Measurements from ENCODE around the gene ABTB2. TPM values are rescaled to one million over a fixed set of nuclear protein-coding genes. Genes with fewer than 3 reads are reported as not detected.

Gene ABTB2
- total and polyA plus RNA-seq, 2 experiments from 2014 or later: 2.6 to 12.1 TPM

DNA sequence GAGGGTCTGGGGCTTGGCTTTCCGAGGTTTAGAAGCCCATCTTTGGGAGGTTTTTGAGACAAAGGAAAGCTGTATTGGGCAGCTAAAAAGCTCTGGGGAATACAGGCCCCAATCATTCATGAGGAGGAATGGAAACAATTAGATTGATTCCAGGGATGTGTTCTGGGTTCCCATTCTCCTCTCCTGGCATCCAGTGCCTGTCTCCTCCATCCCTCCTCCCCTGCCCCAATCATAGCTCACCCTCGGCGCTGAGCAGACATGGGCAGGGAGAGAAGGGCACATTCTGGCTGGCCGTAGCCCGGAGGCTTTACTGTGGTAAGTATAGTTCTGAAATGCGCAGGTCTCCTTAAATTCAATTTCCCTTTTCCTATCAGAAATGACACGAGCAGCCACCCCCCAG, 42.4 kb downstream of the ABTB2 start:
- H3K79me2 ChIP-seq (replicated peaks; ENCODE audit: insufficient read depth): 0 out of 2 replicates have a peak, but pooled peaks cover 4% of the 10 kb centered on the region
- H3K36me3 ChIP-seq (ENCODE audit: insufficient read depth): no peaks in the 10 kb centered on the region
- peaks cover under 1% of the 10 kb centered on the region; the same call in 1 of the 2 replicates for H3K4me1 ChIP-seq (ENCODE audit: insufficient read depth)
- no peak overlapping the region for H3K4me2 ChIP-seq
- H3K4me1 Mint-ChIP-seq: peaks cover 24% of the 10 kb centered on the region
- no peak overlapping the region for H3K27ac ChIP-seq (ENCODE audit: low read depth)
- peaks cover 6% of the 10 kb centered on the region for H3K27me3 Mint-ChIP-seq (ENCODE audit: insufficient read depth, low read depth, poor library complexity)
- H3K9me2 ChIP-seq (ENCODE audit: insufficient read depth): no peaks in the 10 kb centered on the region
- no peak overlapping the region for H3K27ac Mint-ChIP-seq
- H3K36me3 Mint-ChIP-seq (ENCODE audit: low read depth): no peaks in the 10 kb centered on the region
- H3K4me3 Mint-ChIP-seq: no peak overlapping the region
- TF ChIP-seq ZNF331 (CRISPR knock-in tag; IDR thresholded peaks at IDR 0.05; ENCODE audit: low read depth): no peak
- TF ChIP-seq STAT1 (IDR thresholded peaks at IDR 0.05; ENCODE audit: unreplicated experiment): no peak
- no peak for TF ChIP-seq JUNB (IDR thresholded peaks at IDR 0.05; ENCODE audit: unreplicated experiment)
- TF ChIP-seq, protein P1, sequence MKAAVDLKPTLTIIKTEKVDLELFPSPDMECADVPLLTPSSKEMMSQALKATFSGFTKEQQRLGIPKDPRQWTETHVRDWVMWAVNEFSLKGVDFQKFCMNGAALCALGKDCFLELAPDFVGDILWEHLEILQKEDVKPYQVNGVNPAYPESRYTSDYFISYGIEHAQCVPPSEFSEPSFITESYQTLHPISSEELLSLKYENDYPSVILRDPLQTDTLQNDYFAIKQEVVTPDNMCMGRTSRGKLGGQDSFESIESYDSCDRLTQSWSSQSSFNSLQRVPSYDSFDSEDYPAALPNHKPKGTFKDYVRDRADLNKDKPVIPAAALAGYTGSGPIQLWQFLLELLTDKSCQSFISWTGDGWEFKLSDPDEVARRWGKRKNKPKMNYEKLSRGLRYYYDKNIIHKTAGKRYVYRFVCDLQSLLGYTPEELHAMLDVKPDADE (IDR thresholded peaks at IDR 0.05): no peak
- TF ChIP-seq, protein P2, sequence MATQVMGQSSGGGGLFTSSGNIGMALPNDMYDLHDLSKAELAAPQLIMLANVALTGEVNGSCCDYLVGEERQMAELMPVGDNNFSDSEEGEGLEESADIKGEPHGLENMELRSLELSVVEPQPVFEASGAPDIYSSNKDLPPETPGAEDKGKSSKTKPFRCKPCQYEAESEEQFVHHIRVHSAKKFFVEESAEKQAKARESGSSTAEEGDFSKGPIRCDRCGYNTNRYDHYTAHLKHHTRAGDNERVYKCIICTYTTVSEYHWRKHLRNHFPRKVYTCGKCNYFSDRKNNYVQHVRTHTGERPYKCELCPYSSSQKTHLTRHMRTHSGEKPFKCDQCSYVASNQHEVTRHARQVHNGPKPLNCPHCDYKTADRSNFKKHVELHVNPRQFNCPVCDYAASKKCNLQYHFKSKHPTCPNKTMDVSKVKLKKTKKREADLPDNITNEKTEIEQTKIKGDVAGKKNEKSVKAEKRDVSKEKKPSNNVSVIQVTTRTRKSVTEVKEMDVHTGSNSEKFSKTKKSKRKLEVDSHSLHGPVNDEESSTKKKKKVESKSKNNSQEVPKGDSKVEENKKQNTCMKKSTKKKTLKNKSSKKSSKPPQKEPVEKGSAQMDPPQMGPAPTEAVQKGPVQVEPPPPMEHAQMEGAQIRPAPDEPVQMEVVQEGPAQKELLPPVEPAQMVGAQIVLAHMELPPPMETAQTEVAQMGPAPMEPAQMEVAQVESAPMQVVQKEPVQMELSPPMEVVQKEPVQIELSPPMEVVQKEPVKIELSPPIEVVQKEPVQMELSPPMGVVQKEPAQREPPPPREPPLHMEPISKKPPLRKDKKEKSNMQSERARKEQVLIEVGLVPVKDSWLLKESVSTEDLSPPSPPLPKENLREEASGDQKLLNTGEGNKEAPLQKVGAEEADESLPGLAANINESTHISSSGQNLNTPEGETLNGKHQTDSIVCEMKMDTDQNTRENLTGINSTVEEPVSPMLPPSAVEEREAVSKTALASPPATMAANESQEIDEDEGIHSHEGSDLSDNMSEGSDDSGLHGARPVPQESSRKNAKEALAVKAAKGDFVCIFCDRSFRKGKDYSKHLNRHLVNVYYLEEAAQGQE (IDR thresholded peaks at IDR 0.05; ENCODE audit: unreplicated experiment): no peak
- no peak for TF ChIP-seq EZH2phosphoT487 (IDR thresholded peaks at IDR 0.05; ENCODE audit: unreplicated experiment)
- TF ChIP-seq, protein P3, sequence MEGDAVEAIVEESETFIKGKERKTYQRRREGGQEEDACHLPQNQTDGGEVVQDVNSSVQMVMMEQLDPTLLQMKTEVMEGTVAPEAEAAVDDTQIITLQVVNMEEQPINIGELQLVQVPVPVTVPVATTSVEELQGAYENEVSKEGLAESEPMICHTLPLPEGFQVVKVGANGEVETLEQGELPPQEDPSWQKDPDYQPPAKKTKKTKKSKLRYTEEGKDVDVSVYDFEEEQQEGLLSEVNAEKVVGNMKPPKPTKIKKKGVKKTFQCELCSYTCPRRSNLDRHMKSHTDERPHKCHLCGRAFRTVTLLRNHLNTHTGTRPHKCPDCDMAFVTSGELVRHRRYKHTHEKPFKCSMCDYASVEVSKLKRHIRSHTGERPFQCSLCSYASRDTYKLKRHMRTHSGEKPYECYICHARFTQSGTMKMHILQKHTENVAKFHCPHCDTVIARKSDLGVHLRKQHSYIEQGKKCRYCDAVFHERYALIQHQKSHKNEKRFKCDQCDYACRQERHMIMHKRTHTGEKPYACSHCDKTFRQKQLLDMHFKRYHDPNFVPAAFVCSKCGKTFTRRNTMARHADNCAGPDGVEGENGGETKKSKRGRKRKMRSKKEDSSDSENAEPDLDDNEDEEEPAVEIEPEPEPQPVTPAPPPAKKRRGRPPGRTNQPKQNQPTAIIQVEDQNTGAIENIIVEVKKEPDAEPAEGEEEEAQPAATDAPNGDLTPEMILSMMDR (conservative IDR thresholded peaks at IDR 0.05; ENCODE audit: low read depth in 2 of 2): no peak
- no peak for TF ChIP-seq POLR2AphosphoS5 (IDR thresholded peaks at IDR 0.05; ENCODE audit: low read depth)
- H3K27me3 ChIP-seq (ENCODE audit: insufficient read depth): no peaks in the 10 kb centered on the region
- no peaks in the 10 kb centered on the region for H4K20me1 ChIP-seq (replicated peaks; ENCODE audit: insufficient read depth)
- H3K4me3 ChIP-seq: no peak overlapping the region
- no peaks in the 10 kb centered on the region for H3K9me3 Mint-ChIP-seq
- ATAC-seq: no peak
- no peak overlapping the region for H2AFZ ChIP-seq
- DNase-seq (ENCODE audit: low spot score): no peak
- H3F3A ChIP-seq (replicated peaks; ENCODE audit: low read depth): no peaks in the 10 kb centered on the region

DNA sequence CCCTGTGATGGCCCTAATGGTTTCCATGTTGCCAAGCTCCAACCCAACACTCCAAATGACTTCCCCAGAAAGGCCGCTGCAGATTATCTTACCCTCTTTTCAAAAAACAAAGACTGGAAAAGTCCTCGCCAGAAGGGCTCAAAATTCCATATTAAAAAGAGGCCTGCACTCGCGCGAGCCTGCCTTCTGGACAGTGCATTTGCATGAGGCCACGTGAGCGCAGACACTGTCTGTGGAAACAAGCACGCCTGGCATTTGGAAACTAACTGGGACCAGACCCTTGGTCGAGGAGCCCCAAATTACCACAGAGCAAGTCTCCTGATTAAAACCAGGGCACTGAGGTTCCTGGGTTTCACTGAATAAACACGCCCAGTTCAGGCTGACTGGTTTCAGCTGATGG, 42.9 kb downstream of the ABTB2 start:
- Histone ChIP-seq H3K27ac (ENCODE audit: low read depth) (no peak overlapping the region), H3K4me2 (no peak overlapping the region), H3K27me3 (ENCODE audit: insufficient read depth) (no peaks in the 10 kb centered on the region), H3K9me2 (ENCODE audit: insufficient read depth) (no peaks in the 10 kb centered on the region), H3K4me1 (ENCODE audit: insufficient read depth) (peaks cover 4% of the 10 kb centered on the region; the same call in 1 of the 2 replicates), H3F3A (replicated peaks; ENCODE audit: low read depth) (no peaks in the 10 kb centered on the region), H4K20me1 (replicated peaks; ENCODE audit: insufficient read depth) (no peaks in the 10 kb centered on the region), H3K36me3 (ENCODE audit: insufficient read depth) (no peaks in the 10 kb centered on the region), H2AFZ (no peak overlapping the region), H3K79me2 (replicated peaks; ENCODE audit: insufficient read depth) (0 out of 2 replicates have a peak, but pooled peaks cover 4% of the 10 kb centered on the region), H3K4me3 (no peak overlapping the region)
- no peak overlapping the region; the same call in 1 of the 2 replicates for H3K27ac Mint-ChIP-seq
- DNase-seq (ENCODE audit: low spot score) (no peak), ATAC-seq (no peak)
- H3K9me3 Mint-ChIP-seq: no peaks in the 10 kb centered on the region
- no peaks in the 10 kb centered on the region for H3K36me3 Mint-ChIP-seq (ENCODE audit: low read depth)
- peaks cover 28% of the 10 kb centered on the region for H3K4me1 Mint-ChIP-seq
- no peak overlapping the region for H3K4me3 Mint-ChIP-seq
- H3K27me3 Mint-ChIP-seq (ENCODE audit: insufficient read depth, low read depth, poor library complexity): peaks cover 10% of the 10 kb centered on the region
- no peak for TF ChIP-seq NANOG (IDR thresholded peaks at IDR 0.05; ENCODE audit: borderline replicate concordance)

Measured in GM23338 (cell line).